Activated CD4-positive, CD25-positive, alpha-beta regulatory T cell (primary cell): ENCODE measurements around the gene NOS1AP.
"Not testable (repeated sequence)": the region's sequence is repeated elsewhere in the genome, so short reads cannot be mapped to it uniquely, and the experiment has no call there.

ENCODE experiments used
- DNase-seq, 4 experiments: peaks; one replicate each; lab custom pipeline; 2025; lab: John Stamatoyannopoulos, UW

The NOS1AP gene

DNA sequence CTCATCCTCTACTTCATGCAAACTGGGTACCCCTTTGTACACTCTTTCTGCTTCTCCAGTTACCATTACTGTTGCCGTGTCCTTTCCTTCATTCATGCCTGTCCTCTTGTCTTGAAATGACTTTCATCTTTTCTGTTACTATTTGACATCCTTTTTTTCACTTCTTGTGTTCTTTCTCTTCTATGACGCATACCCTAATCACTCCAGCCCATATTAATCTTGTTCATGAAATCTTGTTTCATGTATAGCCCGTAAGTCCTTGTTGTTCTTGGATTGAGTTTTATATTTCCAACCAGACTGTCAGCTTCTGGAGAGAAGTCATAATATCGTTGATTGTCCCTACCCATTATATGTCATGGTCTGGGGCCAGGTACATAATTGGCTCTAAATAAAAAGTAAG, 126.1 kb downstream of the NOS1AP start:
- DNase-seq = no peak

DNA sequence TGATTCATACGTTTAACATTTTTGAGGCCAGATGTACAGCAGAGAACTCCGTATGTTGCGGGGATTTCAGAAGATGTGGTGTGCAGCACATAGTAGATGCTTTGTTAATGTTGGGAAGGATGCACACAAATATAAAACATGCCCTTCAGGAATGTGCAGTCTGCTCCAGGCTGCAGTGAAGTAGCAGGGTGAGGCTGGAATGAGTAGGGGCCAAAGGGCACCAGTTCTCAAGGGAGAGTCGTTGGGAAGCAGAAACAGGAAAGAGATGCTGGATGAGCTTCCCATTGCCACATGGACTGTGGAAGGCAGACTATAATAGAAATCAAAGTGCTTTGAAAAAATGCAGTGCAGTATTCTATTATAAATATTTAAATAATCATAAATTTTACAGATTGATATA, 126.9 kb downstream of the NOS1AP start:
- DNase-seq = no peak

DNA sequence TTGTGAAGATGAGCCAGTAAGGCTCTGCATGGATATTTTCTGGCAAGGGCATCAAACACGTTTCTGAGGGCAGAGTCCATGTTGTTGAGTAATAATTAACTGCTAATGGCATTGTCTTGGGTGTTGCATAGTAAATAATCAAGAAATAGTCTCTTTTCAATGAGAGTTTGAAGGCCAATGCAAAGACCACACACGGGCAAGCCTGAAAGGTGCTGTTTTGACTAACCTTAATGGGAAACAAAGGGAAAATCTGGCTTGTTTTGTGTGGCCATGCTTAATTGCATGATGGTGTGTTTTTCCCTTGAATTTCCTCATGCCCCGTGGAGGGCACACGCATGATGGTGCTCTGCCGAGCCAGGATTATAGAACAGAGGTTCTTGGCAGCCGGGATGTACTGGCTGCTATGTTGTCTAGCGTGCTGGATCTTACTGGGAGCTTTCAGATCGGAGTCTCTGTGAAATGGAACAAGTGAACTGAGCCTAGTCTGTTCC, 127.6 kb downstream of the NOS1AP start:
- DNase-seq = no peak

DNA sequence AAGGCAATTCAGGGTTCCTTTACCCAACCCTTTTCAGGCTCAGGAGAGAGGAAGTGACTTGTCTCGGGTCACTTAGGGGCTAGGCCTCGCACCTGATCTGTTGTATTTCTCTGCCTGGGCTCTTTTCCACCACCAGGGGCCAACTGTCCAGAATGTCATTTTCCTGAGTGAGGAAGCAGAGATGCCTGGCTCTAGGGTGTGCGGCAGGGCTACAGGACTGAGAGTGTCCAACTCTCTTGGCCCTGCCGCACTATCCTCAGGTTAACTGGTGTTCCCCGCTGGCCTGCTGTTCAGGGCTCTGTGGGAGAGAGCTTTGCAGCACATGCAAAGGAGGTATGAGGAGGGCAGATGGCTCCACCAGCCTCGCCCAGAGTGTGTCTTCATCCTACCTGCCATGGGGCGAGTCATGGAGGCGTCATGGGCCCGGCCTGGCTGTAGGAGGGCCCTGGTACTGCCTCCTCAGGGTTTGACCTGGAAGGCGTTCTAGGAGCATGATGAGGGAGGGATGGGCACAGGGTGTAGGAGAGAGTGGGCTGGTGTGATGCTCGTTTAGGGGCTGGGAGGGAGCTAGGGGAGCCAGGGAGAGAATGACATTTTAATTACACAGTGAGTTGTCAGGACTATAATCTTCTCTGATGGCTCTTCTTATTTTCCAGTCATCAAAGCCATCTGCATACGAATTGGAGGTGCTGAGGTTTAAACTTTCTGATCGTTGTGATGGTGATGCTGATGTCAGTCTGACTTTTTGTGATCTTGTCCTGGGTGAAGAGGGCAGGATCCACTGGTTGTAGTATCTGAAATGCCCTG, 128.3 kb downstream of the NOS1AP start:
- DNase-seq = no peak

DNA sequence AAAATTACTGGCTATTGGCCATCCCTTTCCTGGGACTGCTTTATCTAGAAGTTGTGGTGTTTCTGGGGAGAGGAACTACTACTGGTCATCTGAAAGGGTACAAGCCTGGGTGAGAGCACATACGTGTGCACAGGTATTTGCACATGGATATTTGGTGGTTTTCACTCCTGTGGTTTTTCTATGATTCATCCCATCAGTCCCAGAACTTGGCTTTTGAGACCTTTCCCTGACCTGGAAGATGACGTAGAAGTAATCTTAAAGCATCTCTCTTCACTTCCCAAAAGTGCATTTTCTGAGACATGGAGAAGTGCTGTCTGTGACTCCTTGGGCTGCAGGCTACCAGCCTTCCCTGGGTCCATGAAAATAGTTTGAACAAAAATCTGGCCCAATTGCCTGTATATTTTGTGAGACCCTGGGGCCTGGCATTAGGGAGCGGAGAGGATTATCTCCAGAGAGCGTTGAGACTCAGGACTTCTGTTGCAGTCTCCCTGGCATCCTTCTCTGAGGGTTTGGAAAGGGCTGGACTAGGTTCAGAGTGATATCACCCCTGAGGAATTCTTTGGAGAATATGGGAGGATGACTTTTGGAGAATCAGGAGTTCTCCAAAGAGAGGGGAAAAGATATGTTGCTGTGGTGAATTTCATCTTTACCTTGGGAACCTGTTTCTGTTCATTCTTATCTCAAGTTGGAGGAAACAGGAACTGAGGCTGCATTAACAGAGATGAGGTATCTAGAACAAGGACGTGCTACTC, 130.8 kb downstream of the NOS1AP start:
- DNase-seq = no peak

DNA sequence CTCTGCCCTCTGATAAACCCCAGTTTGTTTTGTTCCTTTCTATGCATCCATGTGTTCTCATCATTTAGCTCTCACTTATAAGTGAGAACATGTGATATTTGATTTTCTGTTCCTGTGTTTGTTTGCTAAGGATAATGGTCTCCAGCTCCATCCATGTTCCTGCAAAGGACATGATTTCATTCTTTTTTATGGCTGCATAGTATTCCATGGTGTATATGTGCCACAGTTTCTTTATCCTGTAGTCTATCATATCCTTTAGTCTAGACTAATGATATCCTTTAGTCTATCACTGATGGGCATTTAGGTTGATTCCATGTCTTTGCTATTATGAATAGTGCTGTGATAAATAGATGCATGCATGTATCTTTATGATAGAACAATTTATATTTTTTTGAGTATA, 131.6 kb downstream of the NOS1AP start:
- not testable (repeated sequence) for DNase-seq

DNA sequence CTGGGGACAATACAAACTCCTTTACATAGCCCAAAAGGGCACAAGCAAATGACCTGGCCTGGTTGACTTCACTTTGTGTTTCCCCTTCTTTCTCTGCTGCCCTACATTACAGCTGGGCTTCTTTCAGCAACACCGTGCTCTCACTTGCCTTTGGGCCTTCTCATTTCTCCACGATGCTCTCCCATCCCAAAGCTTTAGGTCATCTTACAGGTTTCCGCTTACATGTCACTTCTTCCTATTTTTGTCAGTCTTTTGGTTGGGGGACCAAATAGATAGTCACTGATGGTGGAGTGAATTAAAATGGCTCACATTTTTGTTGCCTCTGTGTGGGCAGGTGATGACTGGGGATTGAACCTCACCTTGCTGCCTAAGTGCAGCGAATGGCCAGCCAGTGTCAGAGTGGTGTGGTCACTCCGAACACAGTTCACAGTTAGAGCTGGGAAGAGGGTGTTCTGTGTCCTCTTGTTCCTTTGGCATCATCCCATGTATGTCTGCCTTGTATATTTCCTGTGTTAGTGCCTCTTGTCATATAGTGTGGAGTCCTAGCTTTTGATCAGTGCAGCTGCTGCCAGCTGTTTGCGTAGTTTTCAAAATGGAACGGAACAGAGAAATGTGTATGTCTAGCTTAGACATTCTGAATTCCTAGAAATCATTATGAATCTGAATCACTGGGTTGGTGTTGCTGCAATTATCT, 134.8 kb downstream of the NOS1AP start:
- no peak for DNase-seq

DNA sequence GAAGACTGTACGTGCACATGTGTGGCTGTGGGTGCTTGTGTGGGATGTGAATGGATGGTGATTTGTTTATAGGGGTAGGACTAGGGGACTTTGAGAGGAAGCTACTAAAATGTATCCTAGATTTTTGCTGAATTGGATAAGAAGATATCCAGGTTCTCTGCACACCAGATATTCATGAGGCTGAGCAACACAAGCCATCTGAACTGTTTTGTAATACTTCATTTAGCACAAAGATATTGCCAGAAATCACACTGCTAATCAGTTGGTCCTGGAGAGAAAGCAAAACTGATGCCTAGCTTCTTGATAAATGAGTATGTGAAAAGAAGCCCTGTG, 135.3 kb downstream of the NOS1AP start:
- no peak for DNase-seq

DNA sequence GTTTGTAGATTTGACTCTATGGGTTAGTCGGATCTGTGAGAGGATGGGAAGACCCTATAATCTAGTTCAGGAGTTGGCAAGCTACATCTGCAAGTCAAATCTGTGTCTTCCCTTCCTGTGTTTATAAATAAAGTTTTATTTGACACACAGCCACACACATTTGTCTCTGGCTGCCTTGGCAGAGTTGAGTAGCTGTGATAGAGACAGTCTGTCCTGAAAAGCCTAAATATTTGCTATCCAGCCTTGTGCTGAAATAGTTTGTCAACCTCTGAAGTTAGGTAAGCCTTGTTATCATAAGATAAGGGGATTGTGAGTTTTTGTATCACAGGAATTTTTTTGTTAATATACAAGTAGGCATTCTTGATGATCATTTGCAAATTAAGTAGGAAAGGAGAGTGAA, 136.8 kb downstream of the NOS1AP start:
- DNase-seq = no peak

DNA sequence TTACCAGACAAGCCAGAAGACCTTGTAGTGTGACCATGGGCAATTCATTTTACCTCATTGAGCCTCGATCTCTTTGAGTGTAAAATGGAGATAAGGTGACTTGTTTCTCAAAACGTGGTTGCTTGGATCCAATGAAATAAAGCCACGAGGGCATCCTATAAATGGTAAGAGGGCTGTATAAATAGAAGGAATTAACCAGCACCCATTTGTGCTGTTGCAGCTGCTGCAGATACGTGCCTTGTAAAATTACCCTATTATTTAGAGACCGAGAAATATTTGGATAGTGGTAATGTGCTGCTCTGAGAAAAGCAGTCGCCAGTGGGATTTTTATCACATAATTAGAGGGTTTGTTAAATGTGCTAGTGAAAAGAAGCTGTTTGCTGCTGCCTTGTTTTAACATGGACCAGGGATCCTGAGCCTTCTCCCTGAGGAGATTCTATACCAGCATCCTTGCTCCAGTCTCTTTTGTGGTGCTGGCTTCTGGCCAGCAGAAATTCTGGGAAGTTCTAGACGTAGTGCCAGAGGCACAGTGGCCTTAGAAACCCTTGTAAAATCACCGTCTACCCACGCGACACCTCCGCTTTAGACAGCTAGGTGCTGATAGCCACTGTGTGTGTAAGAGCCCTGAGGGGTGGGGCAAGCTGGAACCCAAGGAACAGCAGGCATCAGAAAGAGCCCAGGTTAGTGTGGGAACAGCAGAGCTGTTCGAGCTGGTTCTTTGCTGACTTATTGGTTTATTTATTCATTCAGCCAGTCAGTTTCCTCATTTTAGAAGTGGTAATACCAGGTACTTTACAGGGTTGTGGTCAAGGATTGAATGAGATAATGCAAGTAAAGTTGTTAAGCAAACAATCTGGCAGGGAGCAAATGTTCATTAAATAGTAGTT, 137.5 kb downstream of the NOS1AP start:
- no peak for DNase-seq

DNA sequence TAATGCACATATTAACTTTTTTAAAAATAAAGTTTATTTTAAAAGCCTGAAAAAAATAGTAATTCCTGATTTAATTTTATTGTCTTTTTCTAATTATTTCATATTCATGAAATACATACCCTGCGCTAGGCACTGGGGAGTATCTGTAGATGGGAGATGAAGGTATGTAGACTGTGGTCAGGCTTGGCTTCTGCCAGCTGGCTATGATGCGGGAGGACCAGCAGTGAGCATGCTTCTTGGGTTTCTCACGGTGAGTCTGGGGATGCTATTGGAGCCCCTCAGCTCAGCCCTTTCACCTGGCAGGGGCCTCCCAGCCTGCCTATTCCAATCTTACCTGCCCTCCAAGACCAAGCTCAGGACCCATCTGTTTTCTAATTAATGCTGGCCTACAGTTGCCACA, 138.4 kb downstream of the NOS1AP start:
- no peak for DNase-seq

DNA sequence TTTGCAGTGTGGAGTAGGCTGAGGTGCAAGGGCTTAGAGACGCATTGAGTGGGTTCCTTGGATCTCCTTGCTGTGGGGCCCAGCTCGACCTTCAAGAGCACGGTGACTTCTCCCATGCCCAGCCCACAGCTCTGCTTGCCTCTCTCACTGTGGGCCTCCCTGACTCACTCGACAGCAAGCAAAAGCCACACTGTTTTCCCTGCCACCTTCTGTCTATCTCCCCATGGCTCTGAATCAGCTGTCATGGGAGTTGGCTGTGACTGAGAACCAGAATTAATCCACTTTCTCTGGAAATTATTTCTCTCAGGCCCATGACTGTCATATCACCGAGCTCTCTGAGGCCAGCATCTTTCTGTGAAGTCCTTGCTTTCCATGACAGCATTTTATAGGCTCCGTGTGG, 140.7 kb downstream of the NOS1AP start:
- DNase-seq = no peak

DNA sequence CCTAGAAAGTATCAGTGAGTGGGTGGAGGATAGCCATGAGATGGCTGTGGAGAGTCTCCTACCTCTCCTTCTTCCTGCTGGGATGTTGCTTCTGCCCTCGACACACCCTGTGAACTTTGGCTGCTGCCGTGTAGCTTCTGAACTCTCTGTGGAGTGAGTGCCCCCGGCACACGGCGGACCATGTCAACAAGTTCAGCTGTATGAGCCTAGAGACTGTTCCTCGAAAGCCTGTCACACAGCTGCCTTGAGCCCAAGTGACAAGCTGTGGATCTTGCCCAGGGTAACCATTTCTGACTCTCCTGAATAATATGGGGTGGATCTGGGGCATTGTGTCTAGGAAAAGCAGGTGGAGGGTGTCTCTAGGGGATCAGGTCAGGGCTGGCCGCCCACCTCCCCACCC, 143.2 kb downstream of the NOS1AP start:
- DNase-seq = no peak

DNA sequence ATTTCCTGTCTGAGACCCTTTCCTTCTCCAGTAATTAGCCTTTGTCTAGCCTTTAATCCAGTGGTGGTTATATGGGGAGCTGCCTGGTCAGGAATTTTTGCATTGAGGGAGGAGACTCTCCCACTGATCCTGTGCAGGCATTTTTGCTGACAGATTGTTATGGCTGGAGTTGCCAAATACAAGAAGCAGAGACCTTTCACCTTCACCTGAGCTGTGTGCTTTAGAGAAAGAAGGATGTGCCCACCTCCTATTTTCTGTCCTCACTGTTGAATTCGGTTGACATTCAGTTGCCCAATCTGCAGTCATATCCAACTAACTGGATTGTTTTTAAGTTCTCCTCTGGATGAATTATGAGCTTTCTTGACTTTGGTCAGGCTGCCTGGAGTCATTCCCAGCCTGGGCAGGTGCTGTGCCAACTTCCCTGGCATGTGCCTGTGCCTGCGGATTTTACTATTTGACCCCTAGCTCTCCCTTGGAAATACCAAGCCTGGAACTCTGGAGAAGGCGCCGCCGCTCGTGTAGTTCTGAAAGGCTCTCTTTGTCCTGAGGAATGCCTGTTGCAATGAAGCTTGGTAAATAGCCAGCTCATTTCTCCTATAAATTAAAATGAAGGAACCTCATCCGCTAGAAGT, 143.9 kb downstream of the NOS1AP start:
- DNase-seq = no peak

DNA sequence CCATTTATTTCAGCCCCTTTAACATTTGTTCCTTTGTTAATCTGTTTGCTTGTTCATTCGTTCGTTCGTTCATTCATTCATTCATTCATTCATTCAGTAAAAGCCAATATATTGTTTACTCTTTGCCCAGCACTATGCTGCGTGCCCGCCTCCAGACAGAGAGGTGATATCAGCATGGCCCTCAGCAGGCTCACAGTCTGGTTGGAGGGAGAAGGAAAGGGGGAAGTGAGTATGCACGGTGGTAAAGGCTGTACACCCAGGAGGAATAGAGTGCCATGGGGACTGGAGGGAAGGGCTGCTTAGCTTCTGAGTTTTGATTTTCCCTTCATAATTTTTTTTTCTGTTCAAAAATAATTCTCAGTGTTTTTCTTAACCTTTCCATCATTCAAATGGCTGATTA, 144.7 kb downstream of the NOS1AP start:
- DNase-seq = no peak

DNA sequence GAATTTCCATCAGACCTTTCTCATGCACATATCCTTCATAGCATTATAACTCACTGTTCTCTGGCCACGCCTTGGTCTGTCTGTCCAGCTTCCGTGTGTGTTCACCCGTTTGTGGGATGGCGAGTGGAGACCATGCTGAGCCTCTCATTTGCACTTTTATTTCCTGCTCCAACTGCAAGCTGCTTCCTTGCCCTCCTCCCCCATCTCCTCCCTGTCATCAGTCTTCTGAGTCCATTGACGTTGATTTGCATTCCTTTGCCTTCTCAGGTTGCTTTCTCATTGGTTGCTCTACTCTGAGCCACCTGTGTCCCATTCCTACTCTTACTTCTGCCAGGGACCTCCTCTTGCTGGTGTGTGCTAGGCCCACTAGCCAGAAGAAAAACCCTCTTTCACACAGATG, 146.4 kb downstream of the NOS1AP start:
- DNase-seq = no peak

DNA sequence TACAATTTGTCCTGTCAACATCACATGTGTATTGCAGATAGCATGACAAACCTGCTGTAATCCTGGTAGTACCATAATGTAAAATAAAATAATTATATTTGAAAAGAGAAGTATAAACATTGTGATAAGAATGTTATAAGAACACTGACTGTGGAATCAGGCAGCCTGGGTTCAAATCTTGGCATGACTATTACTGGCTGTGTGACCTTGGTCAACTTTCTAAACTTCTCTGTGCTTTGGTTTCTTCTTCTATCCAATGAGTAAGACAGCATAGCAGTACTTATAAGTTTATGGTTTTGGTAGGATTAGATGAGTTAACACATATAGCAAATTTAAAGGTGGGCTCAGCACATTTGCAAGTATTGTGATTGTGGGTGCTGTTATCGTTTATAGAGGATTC, 147.1 kb downstream of the NOS1AP start:
- no peak for DNase-seq

DNA sequence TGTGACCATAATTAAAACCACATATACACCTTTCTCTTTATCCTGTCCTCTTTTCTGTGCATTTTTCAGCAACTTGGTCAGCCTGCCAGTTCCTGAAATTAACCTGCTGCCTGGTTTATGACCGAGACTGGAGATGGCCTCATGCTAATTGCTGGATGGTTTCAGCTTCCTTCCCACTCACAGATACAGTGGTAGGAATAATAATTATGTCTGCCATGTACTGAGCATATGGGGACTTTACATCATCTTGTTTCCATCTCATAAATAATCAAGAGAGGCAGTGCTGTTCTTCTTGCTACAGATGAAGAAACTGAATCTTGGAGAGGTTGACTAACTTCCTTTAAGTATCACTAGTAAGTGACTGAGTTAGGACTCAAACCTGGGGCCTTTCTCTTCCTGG, 148.2 kb downstream of the NOS1AP start:
- no peak for DNase-seq

DNA sequence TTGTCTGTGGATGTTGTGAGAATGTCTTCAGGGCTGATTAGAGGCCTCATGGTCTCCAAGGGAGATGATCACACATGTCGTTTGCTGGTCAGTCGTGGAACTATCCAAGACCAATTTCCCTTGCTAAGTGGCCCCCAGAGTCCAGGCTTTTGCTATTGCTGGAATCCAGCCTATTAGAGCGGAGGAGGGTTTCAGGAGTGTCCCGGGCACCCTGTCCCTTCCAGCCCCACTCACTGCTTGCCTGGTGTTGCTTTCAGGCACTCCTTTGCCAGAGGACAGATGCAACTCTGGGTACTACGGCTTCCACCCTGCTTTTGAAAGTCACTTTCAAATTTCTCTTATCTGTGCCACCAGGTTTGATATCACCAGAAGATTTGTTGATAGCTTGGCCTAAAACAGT, 149.1 kb downstream of the NOS1AP start:
- DNase-seq = no peak

DNA sequence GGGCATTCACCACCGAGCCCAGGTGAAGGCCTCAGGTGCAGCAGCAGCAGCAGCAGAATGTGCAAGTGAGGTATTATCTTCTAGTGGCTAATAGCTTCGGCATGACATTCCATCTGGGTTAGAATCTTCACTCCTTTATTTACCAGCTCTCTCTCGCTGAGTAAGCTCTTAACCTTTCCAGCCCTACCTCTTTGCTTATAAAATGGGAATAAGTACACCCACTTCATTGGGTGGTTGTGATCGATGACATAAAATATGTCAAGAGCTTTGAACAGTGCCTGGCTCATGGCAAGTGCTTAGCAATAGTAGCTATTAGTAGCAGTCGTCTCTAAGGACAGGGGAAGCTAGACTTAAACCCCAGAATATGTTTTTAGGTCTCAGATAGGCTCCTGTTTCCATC, 149.5 kb downstream of the NOS1AP start:
- no peak for DNase-seq

DNA sequence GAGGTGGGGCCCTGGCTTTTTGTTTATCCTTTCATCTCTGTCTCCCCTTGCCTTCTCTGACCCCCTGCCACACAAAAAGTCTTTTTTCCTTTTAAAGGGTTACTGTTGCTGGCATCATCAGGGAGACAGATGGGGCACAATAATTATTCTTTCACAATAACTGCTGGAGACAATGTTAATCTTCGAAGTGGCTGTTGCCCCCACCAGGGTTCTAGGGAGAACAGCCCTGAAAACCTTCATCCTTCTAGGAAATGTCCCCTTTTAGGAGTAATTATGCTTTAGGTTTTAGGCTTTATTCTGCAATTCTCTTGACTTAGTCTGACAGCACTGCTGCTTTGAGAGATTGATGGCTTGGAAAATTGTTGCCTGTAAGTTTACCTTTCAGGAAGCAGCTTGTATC, 150.0 kb downstream of the NOS1AP start:
- DNase-seq = no peak
